CD4-positive, alpha-beta T cell (primary cell): ENCODE measurements around the gene SPECC1L. TPM values are rescaled to one million over a fixed set of nuclear protein-coding genes. Genes with fewer than 3 reads are reported as not detected.

Experiments
- ATAC-seq: fragments of 200-7000 bp; cut with Tn5 transposase; one replicate; pipeline ENCODE4 v1.10.0; 2022; ENCODE audit warnings: mild to moderate bottlenecking; ENCODE audit not compliant: poor library complexity
- CTCF ChIA-PET: fragments of 350-600 bp; sonication (Branson Sonifier 250); formaldehyde crosslinking; loops from one replicate; lab custom pipeline; 2021; ENCODE audit warnings: antibody characterized with exemption, inconsistent platforms; lab: Charles Lee
- POLR2A ChIA-PET: fragments of 350-600 bp; sonication (Branson Sonifier 250); formaldehyde crosslinking; loops from one replicate; lab custom pipeline; 2021; ENCODE audit warnings: antibody characterized with exemption, inconsistent platforms; lab: Charles Lee
- DNase-seq, 14 experiments: peaks; one replicate each; pipeline ENCODE4 v3.0.0-alpha.2; 2013 to 2020; ENCODE audit warnings: mixed read lengths in 2 of 14
- H3K27ac ChIP-seq, 2 donors: one replicate each; pipeline versions ENCODE4 v1.5.1 to v1.7.0; 2013; ENCODE audit warnings: low read length in 2 of 2, low read depth in 1 of 2, mild to moderate bottlenecking in 1 of 2
- H3K27me3 ChIP-seq, 2 experiments: 1 replicate in 1 of 2; 2 replicates in 1 of 2; pipeline versions ENCODE4 v1.6.1 to v1.7.0; 2013; ENCODE audit warnings: low read length in 2 of 2, control low read depth in 1 of 2, mild to moderate bottlenecking in 1 of 2, moderate library complexity in 1 of 2; ENCODE audit not compliant: insufficient read depth in 2 of 2, control insufficient read depth in 1 of 2
- H3K36me3 ChIP-seq: one replicate; pipeline ENCODE4 v1.6.1; 2013; ENCODE audit warnings: low read length, control low read depth; ENCODE audit not compliant: insufficient read depth
- H3K4me1 ChIP-seq: one replicate; pipeline ENCODE4 v1.6.1; 2013; ENCODE audit warnings: low read length, control low read depth; ENCODE audit not compliant: insufficient read depth
- H3K4me3 ChIP-seq: one replicate; pipeline ENCODE4 v1.5.1; 2013; ENCODE audit warnings: mild to moderate bottlenecking, low read length, moderate library complexity
- H3K9me3 ChIP-seq, 2 experiments: 1 replicate in 1 of 2; 2 replicates in 1 of 2; pipeline versions ENCODE4 v1.6.1 to v1.7.0; 2013; ENCODE audit warnings: low read length in 2 of 2, mild to moderate bottlenecking in 2 of 2, control low read depth in 1 of 2, moderate library complexity in 1 of 2; ENCODE audit not compliant: control insufficient read depth in 1 of 2, insufficient read depth in 1 of 2
- H3K27ac Mint-ChIP-seq: one replicate; pipeline ENCODE4 v1.8.0; 2020; ENCODE audit warnings: mixed read lengths
- H3K27me3 Mint-ChIP-seq: one replicate; pipeline ENCODE4 v1.8.0; 2021; ENCODE audit warnings: mixed read lengths
- H3K36me3 Mint-ChIP-seq: one replicate; pipeline ENCODE4 v1.8.0; 2021; ENCODE audit warnings: low read depth, mixed read lengths
- H3K4me1 Mint-ChIP-seq: one replicate; pipeline ENCODE4 v1.8.0; 2021; ENCODE audit warnings: low read depth, mixed read lengths
- H3K4me3 Mint-ChIP-seq: one replicate; pipeline ENCODE4 v1.8.0; 2020; ENCODE audit warnings: mild to moderate bottlenecking, mixed read lengths
- H3K9me3 Mint-ChIP-seq: one replicate; pipeline ENCODE4 v1.8.0; 2020; ENCODE audit warnings: mixed read lengths
- CTCF ChIP-seq: fragments of 200-600 bp; IDR thresholded peaks from one replicate; pipeline ENCODE4 v1.8.0; 2022; ENCODE audit warnings: antibody characterized with exemption, mild to moderate bottlenecking
- intact Hi-C, 2 experiments: fragments of 100-400 bp; cut with DNase I in 1 of 2; cut with micrococcal nuclease in 1 of 2; formaldehyde crosslinking; loops; one replicate each; pipeline versions ENCODE4 v1.15.1 to v1.9.0; 2023 to 2025; cut with DNase I, micrococcal nuclease
- total RNA-seq, 174 experiments: library from RNA in 2 of 174; stranded (reverse) in 2 of 174; gene quantifications; one replicate each; pipeline ENCODE4 v1.2.3 and lab custom pipeline; 2021 to 2026

SPECC1L gene
- total RNA-seq, 2 experiments from 2014 or later: 27.5 to 31.8 TPM

DNA sequence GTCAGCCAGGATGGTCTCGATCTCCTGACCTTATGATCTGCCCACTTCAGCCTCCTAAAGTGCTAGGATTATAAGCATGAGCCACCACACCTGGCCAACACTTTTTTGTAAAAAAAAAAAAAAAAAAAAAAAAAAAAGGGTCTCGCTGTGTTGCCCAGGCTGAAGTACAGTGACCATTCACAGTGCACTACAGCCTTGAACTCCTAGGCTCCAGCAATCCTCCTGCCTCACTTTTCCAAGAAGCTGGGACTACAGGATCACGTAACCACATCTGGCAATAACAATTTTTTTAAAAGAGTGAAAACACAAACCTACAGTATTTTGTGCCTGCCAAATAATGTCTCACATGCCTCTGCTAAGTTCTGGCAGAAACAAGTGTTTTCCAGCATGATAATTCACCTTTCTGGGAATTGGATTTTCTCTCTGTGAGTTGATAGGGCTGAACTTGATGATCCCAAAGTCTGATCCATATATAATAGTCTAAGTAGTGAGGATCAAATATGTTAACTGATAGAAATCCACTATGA, 187.3 kb downstream of the SPECC1L start:
- Histone ChIP-seq H3K4me3 (no peak overlapping the region), H3K4me1 (no peaks in the 10 kb centered on the region), H3K9me3 (no peaks in the 10 kb centered on the region), H3K27ac (no peak overlapping the region), H3K36me3 (no peaks in the 10 kb centered on the region), H3K27me3 (no peaks in the 10 kb centered on the region)
- no peaks in the 10 kb centered on the region for H3K27me3 Mint-ChIP-seq
- no peak for TF ChIP-seq CTCF
- CTCF ChIA-PET: interaction anchor here (0.6 to 1.1 kb wide), 2 partner anchors 10 to 102 kb away, joined by 3 read pairs; no protein-coding TSS in a partner anchor
- POLR2A ChIA-PET: no interaction called here
- DNase-seq (no peak), ATAC-seq (no peak)
- peaks cover 6% of the 10 kb centered on the region for H3K36me3 Mint-ChIP-seq
- no peaks in the 10 kb centered on the region for H3K9me3 Mint-ChIP-seq
- H3K4me1 Mint-ChIP-seq: peaks cover 6% of the 10 kb centered on the region
- intact Hi-C loops: no loop called here
- H3K4me3 Mint-ChIP-seq: no peak overlapping the region
- no peak overlapping the region for H3K27ac Mint-ChIP-seq

DNA sequence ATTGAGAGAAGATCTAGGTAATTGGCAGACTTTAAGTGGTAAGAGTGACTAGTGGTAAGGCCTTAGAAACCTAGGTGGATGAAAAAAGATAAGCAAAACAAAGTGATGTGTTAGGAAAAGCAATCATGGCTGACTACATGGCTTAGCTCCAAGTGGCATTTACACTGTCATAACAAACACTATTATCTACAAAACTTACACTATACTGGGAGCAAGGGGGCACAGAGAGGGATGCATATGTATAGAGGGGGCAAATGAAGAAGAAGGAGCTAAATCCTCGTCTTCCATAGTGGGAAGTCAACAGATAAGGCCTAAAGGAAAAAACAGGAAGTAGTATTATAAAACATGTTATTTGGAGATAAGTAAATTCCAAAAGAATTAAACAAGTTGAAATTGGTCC, 189.3 kb downstream of the SPECC1L start:
- peaks cover 6% of the 10 kb centered on the region for H3K4me1 Mint-ChIP-seq
- ChIA-PET POLR2A (no interaction called here), CTCF (interaction anchor here (0.8 kb wide), 1 partner anchor 13 kb away, joined by 3 read pairs; no protein-coding TSS in a partner anchor)
- no peak for DNase-seq
- ATAC-seq: no peak
- no peak for TF ChIP-seq CTCF
- H3K4me3 Mint-ChIP-seq: no peak overlapping the region
- no peaks in the 10 kb centered on the region for H3K36me3 ChIP-seq
- H3K36me3 Mint-ChIP-seq: peaks cover 6% of the 10 kb centered on the region
- H3K4me3 ChIP-seq: no peak overlapping the region
- H3K27me3 ChIP-seq: no peaks in the 10 kb centered on the region
- H3K4me1 ChIP-seq: no peaks in the 10 kb centered on the region
- no peaks in the 10 kb centered on the region for H3K9me3 ChIP-seq
- H3K27me3 Mint-ChIP-seq: no peaks in the 10 kb centered on the region
- H3K27ac Mint-ChIP-seq: no peak overlapping the region
- H3K27ac ChIP-seq: no peak overlapping the region
- no peaks in the 10 kb centered on the region for H3K9me3 Mint-ChIP-seq
- intact Hi-C loops: no loop called here

- H3K36me3 ChIP-seq: no peaks in the 10 kb centered on the region
- CTCF ChIA-PET: interaction anchor here (0.8 kb wide), 1 partner anchor 12 kb away, joined by 3 read pairs; no protein-coding TSS in a partner anchor
- no peaks in the 10 kb centered on the region for H3K9me3 ChIP-seq
- DNase-seq (no peak), ATAC-seq (no peak)
- no peak overlapping the region for H3K4me3 ChIP-seq
- no peaks in the 10 kb centered on the region for H3K4me1 ChIP-seq
- POLR2A ChIA-PET: interaction anchor here (0.5 kb wide), 1 partner anchor 1732 kb away, joined by 3 read pairs; no protein-coding TSS in a partner anchor
- Mint-ChIP-seq H3K4me1 (peaks cover 6% of the 10 kb centered on the region), H3K36me3 (peaks cover 6% of the 10 kb centered on the region), H3K27ac (no peak overlapping the region), H3K27me3 (no peaks in the 10 kb centered on the region), H3K9me3 (no peaks in the 10 kb centered on the region), H3K4me3 (no peak overlapping the region)
- intact Hi-C loops: no loop called here
- no peaks in the 10 kb centered on the region for H3K27me3 ChIP-seq
- TF ChIP-seq CTCF: no peak
- H3K27ac ChIP-seq: no peak overlapping the region
These were observed 189.9 kb downstream of the SPECC1L start for GRCh38 chr22:24460418-24461089.
